Sigmoid colon (tissue), 4 donors: ENCODE results near the gene SLC25A17.

ENCODE experiments used
- CTCF ChIP-seq, 4 experiments: fragments of 450-650 bp in 3 of 4; fragments of 200-600 bp in 1 of 4; IDR thresholded peaks; one replicate each; pipeline ENCODE4 v1.5.1; 2016 to 2019; ENCODE audit warnings: antibody characterized with exemption in 4 of 4, mild to moderate bottlenecking in 3 of 4, moderate library complexity in 2 of 4
- EP300 ChIP-seq, 4 donors: sonication (generic); formaldehyde crosslinking; IDR thresholded peaks; one replicate each; pipeline ENCODE4 v1.6.1; 2017; ENCODE audit warnings: antibody characterized with exemption in 4 of 4
- POLR2AphosphoS5 ChIP-seq, 4 donors: sonication (generic); formaldehyde crosslinking; IDR thresholded peaks; one replicate each; pipeline ENCODE4 v1.6.1; 2017; ENCODE audit warnings: antibody characterized with exemption in 4 of 4

DNA sequence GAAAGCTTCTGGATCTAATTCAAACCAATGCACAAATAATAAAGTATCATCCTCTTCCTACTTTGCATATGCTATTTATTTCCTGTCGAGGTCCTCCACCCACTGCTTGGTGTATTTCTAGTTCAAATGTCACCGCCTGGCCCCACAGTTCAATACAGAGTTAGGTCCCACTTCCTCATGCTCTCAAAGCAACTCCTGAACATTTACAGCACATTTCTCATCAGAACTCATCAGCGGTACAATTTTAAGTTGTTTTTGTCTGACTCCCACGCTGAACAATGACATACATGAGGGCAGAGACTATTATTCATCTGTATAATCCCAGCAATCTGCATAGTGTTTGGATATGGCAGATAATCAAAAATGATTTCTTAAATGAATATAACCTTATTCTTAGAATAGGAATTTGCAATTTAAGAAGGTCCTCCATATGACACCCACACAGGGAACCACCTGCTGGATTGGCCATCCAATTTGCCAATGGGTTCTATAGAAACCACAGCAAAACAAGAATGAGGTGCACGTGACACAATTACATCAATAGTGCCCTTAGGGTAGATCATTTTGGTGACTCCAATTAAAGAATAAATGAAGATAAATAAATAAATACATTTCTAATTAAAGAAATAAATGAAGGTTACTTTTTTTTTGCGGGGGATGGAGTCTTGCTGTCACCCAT, 54.2 kb downstream of the SLC25A17 start:
- TF ChIP-seq POLR2AphosphoS5 (IDR thresholded peaks at IDR 0.05) = no peak
- TF ChIP-seq CTCF (IDR thresholded peaks at IDR 0.05) = no peak
- TF ChIP-seq EP300 (IDR thresholded peaks at IDR 0.05) = no peak
